Stimulated activated naive CD4-positive, alpha-beta T cell treated with Interleukin-2 at 50 U/mL for 16 hours (primary cell): ENCODE results near the gene SECTM1.

Experiments used
- DNase-seq: peaks from one replicate; lab custom pipeline; 2025; lab: John Stamatoyannopoulos, UW

The SECTM1 gene

DNA sequence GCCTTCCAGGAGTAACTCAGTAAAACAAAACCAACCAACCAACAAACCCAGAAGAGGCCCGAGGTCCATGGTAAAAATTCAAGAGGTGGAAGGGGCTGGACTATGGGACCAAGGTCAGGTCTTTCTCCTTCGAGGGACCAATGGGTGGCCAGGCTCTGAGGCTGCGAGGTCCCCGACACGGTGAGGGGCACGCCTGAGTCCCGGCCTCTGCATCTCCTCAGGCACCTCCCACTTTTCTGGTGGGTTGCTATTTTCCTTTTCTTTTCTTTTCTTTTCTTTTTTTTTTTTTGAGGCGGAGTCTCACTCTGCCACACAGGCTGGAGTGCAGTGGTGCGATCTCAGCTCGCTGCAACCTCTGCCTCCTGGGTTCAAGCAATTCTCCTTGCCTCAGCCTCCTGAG, 34.1 kb downstream of the SECTM1 start:
- no peak for DNase-seq

DNA sequence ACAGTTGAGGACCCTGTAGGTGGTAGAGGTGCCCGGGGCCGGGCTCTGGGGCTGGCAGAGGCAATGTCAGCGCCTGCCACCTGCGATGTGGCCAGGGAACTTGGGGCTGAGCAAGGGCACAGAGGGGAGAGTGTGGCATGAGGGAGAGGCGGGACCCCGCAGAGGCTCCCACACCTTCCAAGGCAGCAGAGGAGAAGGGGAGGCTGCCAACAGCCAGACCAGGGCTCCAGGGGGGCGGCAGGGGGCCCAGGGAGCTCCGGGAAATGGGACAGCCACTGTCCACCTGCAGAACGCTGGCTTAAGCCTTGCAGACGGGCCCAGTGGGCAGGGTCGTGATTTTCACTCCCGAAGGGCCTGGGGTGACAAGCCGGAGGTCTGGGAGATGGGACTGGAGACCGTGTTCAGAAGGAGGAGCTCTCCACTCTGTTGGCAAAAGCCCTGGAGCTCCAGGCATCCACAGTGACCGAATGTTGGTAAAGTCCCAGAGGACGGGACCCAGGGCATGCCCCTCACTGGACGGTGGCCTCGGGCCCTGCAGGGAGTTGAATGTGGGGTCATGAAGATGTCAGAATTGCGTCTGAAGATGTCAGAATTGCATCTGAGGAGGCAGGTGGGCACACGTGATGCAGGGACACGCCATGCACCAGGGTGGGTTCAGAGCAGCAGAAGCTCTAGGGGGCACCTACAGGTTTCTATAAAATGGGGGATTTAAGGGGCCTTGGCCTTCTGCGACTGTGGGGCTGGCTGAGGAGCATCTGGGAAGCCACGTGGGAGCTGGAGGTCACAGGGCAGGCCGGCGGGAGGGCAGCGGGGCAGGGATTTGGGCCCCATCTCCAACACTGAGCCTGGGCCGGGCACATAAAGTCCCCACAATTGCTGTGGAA, 34.8 kb downstream of the SECTM1 start:
- no peak for DNase-seq

DNA sequence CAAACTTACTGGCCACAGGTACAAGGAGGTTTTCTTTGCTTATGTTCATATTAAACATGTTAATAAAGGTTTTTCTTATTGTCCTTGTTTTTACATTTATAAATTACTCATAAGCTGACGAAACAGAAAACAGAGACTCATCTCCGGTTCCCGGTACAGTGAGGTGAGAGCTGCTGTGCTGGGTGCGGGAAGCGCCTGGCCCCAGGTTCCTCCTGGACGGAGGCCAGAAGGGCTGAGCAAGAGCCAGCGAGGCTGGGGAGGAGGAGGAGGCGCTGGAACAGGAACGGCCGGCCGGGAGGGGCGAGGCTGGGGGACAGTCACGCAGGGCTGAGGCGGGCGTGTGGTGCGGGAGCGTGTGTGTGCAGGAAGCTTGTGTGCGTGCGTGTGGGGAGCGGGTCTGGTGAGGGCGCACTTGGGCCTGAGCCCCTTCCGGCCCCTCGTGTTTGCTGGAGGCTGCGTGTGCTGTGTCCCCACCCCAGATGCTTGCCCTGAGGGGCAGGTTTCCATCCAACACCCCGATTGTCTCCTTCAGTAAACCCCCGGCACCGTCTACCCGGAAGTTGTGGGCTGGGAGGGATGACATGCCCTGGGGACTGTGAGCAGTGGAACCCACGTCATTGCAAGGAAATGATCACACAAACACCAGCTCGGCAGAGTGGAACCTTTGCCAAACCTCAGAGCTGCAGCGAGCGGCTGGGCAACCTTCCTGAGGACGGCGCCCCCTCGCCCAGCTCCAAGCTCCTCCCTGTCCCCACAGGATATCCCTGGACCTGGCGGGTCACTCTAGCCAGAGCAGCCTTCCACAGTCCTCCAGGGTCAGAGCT, 35.6 kb downstream of the SECTM1 start:
- peak; percentile 94 for DNase-seq

DNA sequence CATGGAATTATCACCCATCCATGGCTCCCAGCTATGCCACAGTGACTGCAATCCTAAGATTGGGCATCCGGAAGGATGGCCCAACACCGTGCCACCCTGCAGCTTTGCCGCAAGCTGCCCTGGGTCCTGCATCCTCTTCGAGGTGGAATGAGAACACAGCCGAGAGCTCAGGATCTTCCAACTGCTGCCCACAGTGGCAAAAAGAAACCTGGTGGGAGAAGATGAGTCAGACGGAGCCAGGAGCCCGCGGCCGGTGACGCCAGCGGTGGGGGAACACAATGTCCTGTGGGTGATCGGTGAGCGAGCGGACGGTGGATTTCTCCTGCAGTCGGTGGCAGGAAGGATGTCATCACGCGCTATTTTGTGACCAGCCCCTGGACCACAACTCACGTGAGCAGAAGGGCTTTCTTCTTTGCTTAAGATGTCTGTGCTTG, 36.3 kb downstream of the SECTM1 start:
- DNase-seq, result peak; percentile 86

DNA sequence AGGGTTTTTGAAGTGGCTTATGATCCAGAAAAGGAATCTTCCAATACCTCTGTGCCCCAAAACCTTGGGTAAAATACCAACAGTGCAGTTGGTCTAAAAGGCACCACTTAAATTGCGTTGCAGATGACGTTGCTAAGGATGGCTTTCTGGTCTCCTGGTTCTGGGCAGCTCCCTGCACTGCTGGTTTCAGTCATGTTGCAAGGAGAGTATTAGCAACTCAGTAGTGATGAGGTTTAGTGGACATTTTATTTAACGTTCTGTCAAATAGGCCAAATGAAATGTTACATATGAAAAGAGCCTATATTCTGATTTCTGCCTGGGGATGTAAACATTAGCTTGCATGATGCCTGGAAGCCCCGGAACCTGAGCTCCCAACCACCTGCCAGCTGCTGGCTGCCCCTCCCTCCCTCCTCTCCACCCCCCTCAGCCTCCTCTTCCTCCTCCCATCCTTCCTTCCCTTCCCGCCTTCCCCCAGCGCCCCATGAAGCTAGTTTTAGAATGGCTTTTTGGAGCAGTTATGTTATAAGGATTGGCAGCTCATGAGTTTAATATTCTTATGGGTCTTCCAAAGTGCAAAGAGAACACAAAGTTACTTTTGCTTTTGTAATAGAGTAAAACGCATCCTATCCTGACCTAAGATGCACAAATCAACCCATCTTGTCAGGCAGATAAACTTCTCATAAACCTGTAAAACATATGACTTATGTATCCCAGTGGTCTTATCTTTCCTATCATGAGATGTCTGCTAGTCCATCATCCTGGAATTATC, 36.9 kb downstream of the SECTM1 start:
- no peak for DNase-seq

DNA sequence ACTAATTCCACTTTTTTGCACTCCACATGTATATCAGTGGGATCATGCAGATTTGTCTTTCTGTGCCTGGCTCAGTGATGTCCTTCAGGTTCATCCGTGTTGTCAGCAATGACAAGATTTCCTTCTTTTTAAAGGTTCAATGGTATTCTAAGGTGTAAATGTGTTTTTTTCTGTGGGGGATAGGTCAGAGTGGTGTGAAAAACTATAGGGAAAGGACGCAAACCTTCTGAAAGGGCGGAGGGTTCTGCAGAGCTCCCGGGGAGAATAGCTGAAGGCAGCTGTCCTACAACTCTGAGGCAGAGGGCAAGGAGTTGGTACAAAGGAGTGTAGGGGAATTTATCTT, 38.1 kb downstream of the SECTM1 start:
- no peak for DNase-seq

DNA sequence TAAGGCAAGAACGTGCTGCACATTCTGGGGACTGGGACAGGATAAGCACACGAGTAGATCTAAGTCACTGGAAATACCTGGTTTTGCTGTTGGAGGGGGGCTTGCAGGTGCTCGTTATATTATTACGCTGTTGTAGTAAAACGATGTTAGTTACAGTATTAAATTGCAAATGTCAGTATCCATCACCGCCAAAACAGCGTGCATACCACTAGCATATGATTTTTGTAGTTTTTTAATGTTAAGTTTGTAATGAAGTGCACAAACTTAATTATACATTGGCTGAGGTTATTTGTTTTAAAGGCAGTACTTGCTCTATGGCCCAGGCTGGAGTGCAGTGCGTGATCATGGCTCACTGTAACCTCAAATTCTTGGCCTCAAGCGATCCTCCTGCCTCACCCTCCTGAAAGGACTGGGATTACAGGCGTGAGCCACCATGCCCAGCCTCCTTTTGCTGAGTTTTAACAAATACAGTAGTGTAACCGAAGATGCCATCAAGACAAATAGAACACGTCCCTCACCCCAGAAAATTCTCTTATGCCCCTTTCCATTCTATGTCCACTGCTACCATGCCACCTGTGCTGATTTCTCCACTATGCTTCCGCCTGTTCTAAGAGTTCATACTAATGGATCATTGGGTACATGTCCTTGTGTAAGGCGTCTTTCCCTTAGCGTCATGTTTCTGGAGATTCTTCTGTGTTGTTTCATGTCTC, 39.3 kb downstream of the SECTM1 start:
- DNase-seq, result no peak

DNA sequence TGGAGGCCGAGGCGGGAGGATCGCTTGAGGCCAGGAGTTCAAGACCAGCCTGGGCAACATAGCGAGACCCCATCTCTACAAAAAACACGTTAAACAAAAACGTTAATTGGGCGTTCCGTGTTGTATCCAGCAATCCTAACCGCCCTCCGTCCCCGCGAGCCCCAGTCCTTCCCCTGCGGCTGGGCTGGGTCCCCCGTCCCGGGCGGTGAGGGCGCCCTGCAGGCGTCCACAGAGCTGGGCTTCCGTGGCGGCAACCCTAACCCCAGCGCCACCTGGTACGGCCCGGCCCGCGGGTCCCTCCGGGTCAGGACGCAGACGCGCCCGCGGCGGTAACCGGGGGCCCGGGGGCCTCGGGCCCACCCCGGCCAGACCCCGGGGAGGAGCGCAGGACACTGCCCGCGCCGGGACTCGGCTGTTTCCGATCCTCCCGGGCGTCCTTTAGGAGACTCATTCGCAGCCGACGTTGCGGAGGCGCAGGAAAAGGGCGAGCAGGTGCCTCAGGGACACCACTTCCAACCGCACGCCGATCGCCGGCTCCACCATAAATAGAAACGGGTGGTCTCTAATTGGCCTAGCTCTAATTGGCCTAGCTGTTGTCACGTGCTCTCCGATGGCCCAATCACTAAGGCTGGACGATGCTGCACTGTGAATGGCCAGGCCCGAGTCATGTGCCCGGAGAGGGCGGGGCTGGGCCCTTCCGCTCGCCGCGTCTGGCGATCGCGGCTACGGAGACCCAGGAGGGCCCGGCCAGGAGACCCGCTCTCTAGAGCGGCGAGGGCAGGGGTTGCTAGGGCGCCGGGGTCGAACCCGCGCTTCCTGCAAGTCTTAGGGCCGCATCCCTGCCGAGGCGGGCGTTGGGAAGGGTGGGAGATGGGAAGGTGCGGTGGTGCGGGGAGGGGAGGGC, 41.1 kb downstream of the SECTM1 start:
- DNase-seq, result peak; percentile 93

DNA sequence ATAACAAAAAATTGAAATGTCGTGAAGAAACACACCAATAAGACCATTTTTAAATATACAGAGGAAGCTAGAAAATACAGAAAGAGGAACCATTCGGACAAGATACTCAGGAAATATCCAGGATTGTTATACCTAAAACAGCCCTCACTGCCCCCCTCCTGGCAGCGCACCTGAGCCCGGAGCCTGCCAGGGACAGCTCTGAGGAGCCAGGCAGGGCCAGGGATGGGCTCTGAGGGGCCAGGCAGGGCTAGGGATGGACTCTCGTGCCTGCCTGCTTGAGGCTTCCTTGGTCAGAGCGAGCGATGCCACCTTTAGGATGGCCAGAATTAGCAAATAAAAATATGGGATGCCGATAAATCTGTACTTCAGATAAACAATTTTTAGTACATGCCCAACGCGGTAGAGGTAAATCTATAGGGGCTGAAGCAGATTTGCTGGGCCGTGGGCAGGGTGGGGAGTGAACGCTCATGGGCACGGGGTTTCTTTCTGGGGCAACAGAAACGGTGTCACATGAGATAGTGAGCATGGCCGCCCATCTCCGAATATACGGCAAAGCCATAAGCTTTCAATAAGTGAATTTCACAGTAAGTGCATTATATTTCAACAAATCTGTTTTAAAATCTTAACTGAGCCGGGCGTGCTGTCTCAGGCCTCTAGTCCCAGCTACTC, 41.9 kb downstream of the SECTM1 start:
- DNase-seq, result no peak

DNA sequence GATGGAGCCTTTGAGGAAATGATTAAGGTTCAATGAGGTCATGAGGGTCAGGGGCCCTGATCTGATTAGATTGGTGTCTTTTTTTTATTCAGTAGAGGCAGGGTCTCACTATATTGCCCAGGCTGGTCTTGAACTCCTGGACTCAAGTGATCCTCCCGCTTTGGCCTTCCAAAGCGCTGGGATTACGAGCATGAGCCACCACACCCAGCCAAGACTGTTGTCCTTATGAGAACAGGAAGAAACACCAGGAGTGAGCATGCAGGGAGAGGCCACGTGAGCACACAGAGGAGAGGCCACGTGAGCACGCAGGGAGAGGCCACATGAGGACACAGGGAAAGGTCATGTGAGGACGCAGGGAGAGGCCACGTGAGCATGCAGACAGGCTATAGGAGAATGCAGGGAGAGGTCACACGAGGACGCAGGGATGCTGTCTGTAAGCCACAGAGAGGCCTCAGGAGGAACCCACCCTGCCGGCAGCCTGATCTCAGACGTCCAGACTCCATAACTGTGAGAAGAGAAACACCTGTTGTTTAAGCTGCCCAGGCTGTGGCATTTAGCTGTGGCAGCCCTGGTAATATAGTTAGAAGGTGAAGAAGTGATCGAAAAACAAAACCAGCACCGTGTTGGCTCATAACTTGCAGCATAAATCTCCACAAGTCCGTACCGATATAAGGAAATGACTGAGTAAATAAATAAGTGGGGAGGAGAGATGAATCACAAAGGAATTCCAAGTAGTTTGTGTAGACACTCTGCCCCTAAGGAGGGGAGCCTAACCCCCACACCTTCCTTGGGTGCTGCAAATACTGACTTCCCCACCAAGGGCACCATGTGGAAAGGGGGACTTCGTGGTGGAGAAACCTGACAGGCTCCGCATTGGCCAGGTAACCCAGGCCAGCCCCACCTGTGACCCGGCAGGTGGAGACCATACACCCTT, 45.4 kb downstream of the SECTM1 start:
- no peak for DNase-seq

DNA sequence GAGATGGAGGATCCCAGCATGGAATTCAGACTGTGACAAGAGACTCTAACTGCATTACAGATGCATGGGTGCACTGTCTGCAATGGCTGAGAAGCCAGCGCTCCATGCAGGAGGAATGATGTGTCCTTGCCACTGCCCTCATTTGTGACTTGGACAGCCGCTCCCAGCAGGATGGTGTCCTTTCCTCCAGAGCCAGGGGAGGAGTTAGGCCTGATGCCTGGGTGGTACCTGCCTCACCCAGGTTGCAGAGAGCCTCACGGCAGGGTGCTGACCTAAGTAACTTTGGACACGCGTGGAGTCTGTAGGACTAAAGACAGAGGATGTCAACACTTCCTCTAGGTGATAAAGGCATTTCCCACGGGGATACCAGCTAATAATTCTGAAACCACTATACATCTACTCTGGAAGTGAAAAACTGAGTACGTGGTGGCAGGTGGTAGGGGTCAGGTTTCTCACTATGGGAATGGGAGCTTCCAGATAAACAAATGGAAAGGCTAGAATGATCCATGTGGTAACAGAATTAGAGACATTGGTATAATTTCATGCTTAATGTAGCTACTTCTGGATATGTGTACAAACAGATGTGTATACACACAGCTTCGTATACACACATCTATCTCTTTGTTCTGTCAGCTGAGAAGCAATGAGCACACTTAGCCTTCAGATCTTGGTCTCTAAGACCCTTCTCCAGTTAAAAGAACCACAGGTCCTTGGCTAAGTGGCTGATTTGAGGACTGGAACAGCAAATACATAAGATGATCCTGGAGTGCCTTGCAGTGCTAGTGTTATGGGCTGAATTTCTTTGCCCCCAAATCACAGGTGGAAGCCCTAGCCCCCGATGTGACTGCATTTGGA, 46.3 kb downstream of the SECTM1 start:
- DNase-seq, result no peak

DNA sequence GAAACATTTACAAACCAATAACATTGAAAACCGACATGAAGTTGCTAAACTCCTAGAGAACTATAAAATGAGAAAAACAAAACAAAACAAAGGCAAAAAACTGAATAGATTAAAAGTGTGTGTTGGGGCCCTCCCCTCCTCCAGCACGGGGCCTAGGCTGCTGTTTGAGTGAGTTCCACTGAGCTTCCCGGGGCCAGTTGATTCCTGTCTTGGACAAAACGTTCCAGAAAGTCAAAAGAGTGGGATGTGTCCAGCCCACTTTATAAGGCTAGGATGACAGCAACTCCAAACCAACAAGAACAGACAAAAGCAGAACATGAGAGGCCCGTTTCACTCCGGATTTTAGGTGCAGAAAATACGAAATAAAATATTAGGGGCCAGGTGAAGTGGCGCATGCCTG, 48.4 kb downstream of the SECTM1 start:
- no peak for DNase-seq

DNA sequence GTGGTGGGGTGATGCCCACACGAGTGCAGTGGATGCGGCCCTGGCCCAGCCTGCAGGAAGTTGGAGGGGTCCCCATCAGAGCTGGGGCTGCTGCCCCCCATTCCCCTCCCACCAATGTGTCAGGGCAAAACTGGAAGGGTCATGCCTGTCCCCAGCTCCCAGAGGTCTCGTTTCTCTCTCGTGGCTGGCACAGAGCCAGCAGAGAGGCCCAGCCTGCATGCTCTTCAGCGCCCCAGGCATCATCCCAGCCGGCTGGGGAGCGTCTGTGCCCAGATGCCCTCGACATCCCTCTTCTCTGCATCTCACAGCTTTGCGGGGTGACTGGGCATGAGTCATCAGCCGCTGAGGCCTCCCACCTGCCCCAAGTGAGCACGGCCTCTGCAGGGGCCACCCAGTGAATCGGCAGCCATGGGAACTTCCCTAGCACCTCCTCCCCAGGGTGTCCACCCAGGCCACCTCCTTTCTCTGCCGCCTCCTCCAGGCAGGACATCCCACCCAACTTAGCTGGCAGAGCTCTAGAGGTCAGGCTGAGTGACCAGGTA, 50.3 kb downstream of the SECTM1 start:
- DNase-seq, result peak; percentile 69

DNA sequence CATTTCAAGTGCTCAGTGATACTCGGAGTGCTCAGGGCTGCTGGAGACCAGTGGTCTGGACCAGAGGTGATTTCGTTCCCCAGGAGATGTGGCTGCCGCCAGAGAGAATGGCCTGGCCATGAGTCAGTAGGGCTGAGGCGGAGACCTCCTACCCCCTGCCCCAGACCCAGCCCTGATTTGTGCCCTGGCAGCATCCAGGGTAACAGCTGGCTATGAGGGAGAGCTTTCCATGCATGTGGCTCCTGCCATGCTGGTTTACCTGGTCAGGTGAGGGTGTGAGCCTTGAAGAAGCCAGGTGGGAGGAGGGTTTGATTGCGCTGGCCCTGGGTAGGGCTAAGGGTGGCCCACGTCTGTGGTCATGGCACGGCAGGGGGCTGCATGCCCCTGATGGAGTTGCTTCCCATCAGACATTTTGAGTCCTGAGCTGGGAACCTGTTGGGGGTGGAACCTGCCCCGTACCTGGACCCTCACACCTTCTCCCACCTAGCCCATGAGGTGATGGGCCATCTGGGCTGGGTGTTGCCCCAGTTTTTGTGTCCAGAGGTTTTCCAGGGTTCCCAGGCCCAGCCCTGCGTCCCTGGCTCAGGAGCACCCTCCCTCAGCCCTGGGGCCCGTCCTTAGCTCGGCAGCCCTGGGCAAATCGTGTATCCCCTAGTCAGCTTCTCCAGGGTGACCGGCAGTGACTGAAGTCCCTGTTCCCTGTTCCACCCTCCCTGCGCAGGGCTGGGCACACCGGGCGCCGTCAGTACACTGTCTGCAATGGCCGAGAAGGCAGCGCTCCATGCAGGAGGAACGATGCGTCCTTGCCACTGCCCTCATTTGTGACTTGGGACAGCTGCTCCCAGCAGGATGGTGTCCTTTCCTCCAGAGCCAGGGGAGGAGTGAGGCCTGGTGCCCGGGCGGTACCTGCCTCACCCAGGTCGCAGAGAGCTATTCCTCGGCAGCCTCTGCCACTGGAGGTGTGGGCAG, 51.0 kb downstream of the SECTM1 start:
- no peak for DNase-seq

DNA sequence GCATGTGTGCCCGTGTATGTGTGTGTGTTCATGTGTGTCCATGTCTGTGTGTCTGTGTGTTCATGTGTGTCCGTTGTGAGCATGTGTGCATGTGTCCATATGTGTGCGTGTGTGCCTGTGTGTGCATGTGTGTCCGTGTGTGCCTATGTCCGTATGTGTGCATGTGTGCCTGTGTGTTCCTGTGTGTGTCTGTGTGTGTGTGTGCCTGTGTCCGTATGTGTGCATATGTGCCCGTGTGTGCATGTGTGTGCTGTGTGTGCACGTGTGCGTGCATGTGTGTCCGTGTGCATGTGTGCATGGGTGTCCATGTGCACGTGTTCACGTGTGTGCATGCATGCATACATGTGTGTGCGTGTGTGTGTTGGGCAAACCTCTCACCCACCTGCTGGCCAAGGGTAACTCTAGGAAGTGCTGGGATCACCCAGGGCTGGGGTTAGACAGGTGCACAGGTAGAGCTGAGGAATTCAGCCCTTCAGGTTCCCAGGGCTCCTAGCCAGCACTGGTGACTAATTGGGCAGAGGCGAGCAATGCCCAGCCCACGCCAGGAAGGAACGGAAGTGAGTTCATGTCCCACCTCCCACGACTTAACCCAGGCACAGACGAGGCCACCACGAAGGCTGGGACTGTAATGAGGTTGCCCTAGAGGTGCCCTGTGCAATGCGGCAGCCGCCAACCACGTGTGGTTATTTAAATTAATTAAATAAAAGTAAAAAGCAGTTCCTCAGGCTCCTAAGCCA, 51.9 kb downstream of the SECTM1 start:
- peak; percentile 85 for DNase-seq

DNA sequence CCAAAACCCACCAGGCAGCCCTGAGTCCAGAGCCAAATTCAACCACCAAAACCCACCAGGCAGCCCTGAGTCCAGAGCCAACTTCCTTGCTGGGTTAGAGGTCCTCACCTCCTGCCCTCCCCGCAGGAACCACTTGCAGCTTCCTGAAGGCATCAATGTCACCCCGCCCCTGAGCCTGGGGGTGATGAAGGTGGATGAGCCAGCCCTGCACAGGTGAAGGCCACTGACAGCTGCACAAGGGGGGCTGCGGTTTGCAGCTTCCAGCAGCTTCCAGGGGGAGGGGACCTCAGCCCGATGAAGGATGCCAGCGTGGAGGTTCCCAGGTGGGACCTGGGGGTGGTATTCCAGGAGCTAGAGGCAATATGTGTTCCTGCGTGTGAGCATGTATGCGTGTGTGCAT, 52.5 kb downstream of the SECTM1 start:
- DNase-seq, result no peak
